ENCODE data around the gene JUP.
A peak's percentile ranks its signal among the peaks of the same experiment; 100 is the strongest.

Gene JUP

DNA sequence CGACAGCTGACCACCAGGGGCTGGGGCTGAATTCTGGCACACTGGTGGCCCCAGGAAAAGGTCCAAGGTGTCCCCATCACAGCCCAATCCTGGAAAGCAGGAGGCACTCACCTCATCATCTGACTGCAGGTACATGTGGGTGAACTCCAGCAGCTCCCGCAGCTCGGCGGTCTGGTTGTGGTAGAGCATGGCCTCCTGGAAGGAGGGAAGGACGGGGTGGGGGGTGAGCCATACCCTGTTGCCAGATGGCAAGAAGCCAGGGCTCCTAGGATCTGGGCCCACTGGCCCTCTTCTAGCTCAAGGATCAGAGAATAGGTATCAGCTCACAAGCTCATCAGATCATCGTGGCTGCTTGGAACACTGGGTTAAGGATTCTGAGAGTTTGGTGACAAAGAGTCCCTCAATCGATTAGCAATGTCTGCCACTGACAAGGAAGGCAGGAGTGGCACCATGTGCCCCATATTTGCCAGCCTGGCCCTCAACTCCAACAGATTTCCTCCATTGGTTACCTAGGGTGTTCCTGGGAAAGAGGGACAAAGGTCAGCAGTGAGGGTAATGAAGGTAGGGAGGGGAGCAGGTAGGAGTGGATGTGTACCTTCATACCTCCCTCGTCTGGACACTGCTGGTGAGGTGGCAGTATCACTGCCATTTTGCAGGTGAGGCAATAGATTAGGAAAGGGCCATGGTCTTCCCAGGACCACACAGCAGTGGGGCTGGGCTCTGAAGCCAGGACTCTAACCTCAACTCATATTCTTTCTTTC is 20.4 kb upstream of the JUP start:
- DNase-seq, result no peak

DNA sequence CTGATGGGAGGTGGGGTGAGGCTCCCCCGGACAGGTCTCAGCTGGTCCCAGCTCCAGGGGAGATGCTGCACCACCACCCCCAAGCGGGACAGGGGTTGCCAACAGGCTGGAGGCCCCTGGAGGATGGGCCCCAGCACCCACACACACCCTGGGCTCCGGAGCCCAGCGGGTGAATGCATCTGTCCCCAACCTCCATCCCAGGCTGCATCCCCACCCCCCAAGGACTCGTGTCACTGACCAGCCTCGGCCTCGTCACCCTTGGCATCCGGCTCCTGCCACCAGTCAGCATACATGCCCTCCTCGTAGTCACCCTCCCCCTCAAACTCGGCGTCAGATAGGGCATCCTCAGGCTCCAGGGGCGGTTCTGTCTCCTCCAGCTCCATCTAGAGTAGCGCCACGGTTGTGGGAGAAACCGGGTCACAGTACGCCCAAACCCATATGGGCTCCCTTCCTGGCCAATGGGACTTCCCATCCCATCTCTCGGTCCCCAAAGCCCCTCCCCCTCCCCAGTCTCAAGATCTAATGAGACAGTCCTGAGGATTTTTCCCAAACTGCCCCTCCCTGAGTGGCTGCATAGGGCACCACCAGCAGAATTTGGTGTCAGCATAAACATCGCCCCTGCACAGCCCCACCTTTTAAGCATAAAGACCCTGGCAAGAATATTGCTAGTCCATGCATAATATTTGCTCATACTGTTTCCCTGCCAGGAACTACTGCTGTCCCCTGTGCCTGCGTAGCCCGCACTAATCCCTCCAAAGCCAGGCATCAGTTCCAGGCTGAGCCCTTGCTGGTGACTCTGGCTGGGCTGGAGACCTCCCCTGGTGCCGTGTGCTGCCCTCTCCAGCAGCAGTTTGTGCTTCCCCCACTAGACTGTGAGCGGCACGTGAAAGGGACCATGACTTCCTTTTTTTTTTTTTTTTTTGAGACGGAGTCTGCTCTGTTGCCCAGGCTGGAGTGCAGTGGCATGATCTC is 16.8 kb upstream of the JUP start:
- DNase-seq, result no peak

DNA sequence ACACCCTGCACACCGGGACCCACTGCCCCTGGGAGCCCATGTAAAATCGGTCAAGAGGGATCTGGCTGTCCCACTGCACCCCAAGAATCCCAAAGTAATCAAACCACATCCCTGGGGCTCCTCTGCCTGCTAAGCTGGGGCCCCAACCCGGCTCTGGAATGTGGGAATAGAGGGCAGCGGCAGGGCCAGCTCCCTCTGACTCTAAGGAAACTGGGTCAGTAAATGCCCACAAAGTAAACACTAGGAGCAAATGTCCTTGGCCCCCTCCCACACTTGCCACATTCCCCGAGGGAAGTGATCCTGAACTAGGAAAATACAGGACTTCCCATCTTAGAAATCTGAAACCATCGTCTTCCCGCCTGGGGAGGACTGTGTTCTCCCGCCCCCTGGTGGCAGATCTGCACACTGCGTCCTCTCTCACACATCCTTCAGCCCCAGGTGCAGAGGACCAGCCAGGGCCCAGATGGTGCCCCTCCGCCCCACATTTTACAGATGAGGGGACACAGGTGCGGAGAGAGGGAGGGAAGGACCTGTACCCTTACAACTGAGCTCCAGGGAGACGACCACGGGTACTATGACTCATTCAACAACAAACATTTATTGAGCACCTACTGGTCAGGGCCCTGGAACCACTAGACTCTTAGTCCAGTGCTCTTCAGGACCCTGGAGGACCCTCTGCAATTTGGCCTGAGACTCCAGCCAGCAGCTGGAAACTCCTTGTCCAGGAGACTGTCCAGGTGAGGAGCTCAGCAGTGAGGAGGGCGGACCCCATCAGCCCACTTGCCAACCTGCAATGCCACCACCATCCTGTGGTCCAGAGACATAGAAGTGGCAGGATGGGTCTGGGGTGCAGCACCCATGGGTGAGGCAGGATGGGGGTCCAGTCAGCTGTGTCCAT is 15.1 kb upstream of the JUP start:
- peak; percentile 66 for DNase-seq

DNA sequence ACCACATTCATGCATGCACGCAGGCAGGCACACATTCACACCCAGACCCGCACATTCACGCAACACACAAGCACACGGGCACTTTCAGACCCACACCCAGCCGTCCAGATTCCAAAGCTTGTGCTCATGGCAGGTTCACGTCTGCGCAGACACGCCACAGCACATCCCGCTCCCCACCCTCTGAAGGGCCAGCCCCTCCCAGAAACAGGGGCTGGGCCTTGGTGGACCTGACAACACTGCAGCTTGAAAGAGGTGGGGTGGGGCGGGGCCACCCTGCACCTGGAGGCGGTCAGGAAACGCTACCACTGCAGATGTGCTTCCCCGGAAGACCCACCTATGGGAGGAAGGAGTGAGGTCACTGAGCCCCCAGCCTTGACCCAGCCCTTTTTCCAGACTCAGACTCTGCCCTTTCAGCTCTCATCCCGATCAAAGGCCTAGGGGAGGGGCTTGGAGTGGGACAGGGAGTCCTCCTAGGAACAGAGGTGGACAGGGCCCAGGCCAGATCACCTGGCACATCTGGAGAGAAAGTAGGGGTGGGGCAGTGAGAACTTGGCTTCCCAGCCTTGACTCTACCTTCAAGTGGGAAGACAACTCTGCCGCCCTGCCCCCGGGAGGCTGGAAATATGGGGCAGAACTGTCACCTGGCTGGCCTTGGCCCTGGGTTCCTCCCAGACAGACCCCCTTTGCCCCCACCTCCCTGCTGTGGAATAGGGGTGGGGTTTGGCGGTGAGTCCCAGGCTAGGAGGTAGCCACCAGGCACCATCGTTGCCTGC is 14.3 kb upstream of the JUP start:
- peak; percentile 15 for DNase-seq

DNA sequence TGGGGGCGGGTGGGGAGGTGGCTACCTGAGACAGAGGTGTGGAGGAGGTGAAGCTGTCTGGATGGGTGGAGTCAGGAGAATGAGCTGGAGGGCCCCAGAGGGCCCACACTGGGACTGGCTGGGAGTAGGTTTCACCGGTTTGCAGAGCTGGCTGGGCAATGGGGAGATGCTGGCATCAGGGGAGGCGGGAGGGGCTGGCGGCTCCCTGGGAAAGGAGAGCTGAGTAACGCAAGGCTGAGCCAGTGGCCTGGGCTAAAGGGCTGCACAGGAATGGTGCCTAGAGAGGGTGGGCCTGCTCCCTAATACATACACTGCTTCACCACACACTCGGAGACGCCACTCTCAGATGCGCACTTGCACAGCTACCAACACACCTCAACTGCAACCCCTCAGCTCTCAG is 12.9 kb upstream of the JUP start:
- DNase-seq, result no peak

DNA sequence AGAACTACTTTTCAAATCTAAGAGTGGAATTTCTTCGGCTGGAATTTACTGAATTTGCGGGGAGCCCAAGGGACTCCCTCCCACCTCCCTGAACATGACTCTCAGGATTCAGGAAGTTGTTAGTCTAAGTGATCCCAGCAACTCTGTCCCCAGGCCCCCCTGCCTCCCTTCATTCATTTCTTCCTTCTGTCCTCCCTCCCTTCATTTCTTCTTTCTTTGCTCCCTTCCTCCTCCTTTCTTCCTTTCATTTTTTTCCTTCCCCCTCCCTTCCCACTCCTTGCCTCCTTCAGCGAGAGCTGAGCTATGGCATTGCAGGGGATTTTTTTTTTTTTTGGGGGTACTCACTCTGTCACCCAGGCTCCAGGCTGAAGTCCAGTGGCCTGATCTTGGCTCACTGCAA is 10.9 kb upstream of the JUP start:
- DNase-seq, result no peak

DNA sequence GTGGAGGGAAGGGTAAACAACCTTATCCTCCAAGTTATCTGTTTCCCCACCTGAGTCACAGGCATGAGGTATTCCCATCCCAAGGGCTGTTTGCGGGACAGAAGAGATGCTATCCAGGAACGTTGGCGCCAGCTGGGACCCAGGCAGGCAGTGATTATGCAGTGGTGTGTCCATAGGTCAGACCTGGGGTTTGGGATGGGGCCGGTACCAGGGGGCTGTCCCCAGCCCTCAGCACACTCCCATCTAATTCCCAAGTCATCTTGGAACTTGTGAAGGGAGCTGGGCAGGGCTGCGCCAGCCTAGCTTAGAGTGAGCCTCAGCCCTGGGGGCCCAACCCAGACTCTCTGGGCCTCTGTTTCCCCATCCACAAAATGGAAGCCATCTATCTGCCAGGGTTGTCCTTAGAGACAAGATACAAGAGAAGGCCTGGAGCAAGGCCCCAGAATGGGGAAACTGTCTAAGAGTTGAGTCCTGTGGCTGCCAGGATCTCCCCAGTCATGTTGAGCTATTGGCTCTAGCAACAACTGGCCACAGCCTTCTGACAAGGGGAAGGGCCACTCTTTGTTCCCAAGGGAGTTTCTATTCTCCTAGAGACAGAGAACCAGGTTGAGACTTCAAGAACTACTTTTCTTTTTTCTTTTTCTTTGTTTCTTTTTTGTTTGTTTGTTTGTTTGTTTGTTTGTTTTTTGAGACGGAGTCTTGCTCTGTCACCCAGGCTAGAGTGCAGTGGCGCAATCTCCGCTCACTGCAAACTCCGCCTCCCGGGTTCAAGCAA is 9.8 kb upstream of the JUP start:
- no peak for DNase-seq

DNA sequence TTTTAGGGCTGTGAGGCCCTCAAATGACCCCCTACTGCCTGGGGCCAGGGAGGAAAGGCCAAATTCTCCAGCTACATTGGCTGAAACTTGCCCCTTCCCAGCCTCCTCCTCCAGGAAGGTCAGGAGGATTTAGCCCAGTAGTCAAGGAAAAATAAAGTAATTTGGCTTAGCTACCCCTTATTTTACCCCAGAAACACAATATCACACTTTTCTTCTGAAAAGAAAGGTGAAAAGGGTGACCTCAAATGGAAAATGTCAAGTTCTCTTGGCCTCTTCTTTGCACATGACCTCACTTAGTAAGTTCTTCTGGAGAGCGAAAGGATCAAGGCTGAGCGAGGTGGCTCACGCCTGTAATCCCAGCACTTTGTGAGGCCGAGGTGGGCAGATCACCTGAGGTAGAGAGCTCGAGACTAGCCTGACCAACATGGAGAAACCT is 8.0 kb upstream of the JUP start:
- DNase-seq, result no peak

DNA sequence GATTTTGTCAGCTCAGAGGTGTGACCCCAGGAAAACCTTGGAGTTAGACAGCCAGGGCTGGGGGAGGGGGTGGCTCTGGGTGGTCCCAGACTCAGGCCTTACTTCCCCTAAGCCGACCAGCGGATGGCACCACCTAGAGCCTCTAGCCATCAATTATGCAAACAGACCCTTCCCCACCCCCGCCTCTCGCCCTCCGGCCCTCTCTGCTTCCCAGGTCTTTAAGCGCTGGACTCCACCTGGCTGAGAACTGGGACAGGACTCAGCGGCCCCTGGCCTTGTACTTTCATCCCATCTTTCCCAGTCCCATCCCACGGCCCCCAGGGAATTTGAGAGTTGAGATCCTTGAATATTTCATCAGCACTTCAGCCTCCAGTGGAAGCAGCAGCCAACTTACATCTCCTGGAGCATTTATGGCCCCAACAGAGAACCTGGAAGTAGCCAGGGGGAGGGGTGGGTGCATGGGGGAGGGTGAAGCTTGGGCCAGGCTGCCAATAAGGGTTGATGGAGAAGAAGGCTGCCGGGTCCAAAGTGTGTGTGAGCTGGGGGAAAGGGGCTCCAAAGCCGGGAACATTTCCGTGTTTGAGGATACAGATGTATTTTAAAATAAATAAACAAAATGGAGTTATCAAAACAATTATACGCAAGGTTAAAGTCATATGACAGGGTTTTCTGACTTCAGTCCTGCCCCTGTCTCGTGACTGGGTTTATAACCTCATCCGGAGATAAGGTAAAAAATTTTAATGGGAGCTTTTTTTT is 7.5 kb upstream of the JUP start:
- DNase-seq, result no peak

DNA sequence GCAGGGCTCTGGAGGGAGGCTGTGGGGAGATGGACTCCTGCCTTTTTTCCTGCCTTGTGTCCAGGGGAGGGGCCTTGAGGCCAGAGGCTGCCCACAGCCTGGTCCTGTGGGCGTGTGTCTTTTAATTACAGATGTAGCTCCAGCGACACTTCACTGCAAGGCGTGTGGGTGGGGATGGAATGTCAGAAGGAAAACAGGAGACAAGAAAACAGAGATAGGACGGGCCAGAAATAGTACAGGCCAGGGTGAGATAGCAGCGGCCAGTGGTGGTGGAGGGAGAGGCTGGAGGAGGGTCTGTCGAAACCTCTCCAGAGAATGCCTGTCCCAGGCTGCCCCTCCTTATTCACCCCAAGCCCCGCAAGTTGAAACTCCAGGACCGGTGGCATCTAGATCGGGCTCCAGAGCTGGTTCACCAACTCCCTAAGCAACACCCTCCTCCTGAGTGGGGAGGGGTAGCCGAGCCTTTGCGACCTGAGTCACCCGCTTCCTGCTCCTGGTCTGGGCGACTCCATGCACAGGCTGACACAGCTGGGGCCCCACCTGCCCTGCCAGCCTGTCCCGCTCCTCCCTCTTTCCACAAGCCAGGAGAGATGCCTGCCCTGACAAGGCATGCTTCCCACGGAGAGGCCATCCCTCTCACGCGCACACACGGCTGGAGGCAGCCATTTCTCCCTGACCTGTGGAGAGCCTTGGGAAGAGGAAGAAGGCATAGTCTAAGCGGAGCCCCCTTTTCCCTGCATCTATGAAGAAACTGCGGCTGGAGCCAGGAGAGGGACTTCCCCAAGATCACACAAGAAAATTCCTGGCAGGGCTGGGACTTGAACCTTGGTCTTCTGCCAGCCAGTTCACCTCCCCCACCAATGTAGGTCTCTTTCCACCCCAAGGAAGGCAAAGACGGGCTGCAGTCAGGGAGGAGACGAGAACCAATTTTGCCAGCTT is 6.6 kb upstream of the JUP start:
- DNase-seq, result no peak

DNA sequence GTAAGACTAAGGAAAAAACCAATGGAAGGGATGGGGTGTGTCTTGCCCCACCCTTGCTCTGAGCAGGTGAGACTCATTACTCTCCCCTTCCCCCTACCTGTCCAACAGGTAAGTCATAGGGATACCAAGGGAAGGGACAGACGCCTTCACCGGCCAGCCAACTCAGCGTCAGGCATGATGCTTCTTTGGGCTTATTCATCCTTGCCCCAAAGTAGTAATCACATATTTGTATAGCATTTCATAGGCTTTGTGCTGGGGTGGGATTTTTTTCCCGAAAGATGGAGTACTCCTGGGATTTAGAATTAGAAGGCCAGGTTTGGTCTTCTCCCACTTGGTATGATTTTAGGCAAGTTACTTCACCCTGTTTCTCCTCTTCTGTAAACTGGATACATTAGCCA is 509 bp upstream of the JUP start:
- DNase-seq, result no peak

DNA sequence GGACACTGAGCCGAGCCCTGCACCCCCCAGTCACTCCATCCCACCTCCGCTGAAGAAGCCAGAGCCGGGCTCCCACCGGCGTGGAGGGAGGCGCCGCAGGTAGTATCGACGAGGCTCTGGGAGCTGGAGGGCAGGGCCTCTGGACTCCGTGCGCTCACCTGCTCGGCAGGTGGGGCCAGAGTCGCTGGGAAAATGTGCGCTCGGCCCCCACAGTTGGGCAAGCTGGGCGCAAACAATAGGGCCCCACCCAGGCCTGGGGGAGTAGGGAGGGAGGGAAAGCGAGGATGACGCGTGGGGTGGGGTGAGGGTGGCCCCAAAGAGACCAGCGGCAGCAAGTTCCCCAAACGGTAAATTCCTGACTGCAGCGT is 668 bp downstream of the JUP start:
- DNase-seq, result no peak

DNA sequence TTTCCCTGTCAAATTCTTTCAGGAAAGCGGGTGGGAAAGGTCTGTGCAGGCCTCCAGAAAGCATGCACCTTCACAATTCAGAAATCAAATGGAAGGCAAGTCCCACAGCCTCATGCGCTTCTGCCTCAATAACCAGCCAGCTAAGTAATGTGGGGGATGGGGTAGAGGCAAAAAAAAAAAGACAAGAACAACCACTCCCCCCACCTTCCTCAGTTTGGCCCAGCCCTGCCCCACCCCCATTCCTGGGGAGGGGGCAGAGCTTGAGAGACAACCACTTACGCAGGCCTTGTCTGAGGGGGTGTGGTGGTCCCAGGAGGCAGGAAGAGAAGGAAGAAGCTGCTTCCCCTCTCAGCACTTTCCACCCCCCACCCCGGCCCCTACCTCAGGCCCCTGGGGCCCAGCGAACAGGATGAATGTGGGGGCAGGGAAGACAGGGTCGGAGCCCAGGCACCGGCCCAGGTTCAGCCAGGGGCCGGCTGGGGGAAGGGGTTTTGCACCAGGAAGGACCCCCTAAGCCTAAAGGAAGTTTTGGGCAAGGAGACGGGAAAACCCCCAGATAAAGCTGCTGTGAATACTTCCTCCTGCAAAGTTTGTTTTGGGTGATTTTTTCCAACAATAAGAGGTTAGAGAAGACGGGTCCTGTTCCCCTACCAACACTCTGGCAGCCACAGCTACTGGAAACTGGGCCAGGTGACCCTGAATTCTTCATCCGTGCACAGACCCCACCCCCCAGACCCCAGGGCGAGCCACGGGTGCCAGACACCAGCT is 1.2 kb downstream of the JUP start:
- no peak for DNase-seq

DNA sequence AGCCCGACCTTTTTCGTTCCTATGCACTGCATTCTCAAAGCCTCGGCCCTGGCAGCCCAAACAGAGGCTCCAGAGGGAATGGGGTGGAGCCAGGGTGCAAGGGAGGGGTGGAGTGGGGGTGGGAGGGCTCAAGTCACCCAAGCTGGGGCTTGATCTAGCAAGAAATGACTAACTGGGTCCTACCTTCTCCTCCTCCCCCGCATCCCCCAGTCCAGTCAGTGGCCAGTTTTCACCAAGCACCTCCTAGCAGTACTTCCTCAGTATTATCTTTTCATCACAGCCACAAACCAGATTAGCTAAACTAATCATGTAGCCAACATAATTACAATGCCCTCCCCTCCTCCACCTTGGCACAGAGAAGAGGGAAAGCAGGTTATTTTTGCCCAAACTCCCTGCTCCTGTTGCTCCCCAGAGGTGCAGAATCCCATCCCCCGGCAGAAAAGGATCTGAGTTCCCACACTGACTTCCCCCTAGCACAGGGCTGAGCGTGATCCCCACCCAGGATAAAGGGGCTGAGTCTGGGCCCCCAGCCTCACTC is 2.2 kb downstream of the JUP start:
- DNase-seq, result no peak

DNA sequence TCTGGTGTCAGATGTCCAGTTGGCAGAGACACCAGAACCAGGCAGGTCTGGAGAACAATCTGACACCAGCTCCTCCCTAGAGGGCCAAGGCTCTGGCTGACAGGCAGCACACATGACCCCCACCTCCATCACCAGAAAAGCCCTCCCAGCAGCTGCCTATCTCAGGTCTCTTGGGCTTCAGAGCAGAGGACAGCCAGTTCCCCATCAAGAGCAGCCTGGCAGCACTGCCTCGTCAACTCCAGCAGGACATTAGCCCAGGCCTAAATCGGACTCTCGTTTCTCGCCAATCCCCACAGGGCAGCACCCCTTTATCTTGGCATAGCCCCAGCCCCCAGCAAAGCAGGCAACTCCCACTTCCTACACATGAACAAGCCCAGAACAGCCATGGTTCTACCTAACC is 4.4 kb downstream of the JUP start:
- DNase-seq, result no peak

DNA sequence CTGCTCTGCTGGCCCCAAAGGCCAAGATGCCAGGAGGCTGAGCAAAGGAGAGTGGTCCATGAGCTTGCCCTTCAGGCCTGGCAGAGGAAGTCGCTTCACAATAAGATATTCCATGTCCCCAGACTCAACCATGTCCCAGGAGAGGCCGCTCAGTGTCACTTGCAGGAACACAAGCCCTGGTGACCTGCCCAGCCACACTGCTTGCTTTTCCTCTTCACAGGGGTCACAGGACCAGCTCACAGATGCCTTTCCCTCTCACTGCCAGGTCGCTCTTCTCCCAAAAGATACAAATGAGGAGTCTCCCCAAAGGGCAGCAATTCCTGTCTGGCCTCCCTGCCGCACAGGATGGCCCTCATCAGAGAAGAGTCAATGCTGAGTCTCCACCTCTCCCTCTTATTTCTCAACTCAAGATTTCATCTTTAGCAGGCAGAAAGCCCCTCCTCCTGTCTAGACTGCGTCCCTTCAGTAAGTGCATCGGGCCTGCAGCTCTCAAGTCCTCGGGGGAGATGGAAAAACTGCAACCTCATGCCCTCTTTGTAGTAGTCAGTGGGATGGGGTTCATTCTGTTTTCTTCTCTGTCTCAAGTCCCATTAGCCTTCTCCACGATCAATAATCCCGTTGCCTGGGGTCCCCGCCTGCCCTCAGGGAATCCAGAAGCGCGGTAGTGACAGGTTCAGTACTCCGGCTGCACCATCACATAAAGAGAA is 5.0 kb downstream of the JUP start:
- DNase-seq, result no peak

DNA sequence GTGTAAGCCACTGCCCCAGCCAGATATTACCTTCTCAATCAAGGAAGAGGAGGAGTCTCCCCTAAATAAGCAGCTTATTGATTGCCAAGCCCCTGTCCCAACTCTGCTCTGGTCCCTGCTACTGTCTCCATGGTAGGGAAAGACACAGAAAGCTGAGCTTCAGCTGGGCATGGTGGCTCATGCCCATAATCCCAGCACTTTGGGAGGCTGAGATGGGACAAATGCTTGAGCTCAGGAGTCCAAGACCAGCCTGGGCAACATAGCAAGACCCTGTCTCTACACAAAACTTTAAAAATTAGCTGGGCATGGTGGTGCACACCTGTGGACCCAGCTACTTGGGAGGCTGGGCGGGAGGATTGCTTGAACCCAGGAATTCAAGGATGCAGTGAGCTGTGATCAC is 6.6 kb downstream of the JUP start:
- DNase-seq, result no peak
